GM12874 (cell line): ENCODE measurements around the gene PARD3.

ENCODE experiments used
- CTCF ChIP-seq: IDR thresholded peaks from 2 replicates; pipeline ENCODE4 v1.5.1; 2011; ENCODE audit warnings: low read depth, mild to moderate bottlenecking, control low read depth, low read length, moderate library complexity; ENCODE audit not compliant: insufficient read depth

The PARD3 gene

DNA sequence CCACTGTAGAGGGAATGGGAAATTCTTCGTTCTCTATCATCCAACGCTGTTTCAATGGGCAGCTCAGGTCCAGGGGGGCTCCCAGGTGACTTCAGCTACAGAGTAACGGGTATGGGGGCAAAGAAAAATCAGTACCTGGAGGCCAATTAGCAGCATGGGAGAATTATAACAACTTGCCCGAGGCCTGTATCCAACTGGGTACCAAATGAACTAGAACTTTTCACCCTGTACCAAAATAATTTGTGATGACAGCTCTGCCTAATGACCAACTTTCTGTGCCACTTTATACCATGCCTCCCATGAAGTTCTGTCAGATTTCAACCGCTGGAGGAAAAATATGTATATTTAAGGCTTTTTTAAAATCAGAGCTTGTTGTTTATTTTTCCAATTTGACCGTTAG is 467.1 kb downstream of the PARD3 start:
- TF ChIP-seq CTCF, result no peak

- TF ChIP-seq CTCF, result no peak
These were observed 468.0 kb downstream of the PARD3 start for GRCh38 chr10:34347131-34347530.

GRCh38 chr10:34346516-34347100 is 468.5 kb downstream of the PARD3 start:
- TF ChIP-seq CTCF, result no peak

DNA sequence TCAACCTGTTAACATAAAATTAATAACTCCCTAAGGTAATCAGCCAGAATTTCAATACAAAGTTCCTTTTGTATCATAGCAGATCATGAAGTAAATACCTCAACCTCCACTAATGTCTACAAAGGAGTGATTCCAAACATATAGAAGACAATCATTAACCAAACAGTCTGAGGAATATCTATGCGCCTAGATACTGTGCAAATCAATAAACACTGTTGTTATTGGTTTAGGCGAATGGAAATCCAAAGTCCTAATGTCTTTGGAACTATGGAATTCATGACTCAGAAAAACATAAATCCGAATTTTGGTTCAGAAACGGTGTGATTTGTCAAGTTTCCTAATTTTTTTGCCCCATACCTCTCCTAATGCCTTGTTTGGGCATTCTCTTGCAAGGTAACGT is 469.7 kb downstream of the PARD3 start:
- TF ChIP-seq CTCF, result no peak

- no peak for TF ChIP-seq CTCF
These were observed 471.3 kb downstream of the PARD3 start for GRCh38 chr10:34343764-34344163.

- TF ChIP-seq CTCF, result no peak
These were observed 473.6 kb downstream of the PARD3 start for GRCh38 chr10:34341473-34341872.

- TF ChIP-seq CTCF, result no peak
These were observed 474.2 kb downstream of the PARD3 start for GRCh38 chr10:34340934-34341333.
